ENCODE data around the gene CERS4.
"Not testable (repeated sequence)": the region's sequence is repeated elsewhere in the genome, so short reads cannot be mapped to it uniquely, and the experiment has no call there.

DNA sequence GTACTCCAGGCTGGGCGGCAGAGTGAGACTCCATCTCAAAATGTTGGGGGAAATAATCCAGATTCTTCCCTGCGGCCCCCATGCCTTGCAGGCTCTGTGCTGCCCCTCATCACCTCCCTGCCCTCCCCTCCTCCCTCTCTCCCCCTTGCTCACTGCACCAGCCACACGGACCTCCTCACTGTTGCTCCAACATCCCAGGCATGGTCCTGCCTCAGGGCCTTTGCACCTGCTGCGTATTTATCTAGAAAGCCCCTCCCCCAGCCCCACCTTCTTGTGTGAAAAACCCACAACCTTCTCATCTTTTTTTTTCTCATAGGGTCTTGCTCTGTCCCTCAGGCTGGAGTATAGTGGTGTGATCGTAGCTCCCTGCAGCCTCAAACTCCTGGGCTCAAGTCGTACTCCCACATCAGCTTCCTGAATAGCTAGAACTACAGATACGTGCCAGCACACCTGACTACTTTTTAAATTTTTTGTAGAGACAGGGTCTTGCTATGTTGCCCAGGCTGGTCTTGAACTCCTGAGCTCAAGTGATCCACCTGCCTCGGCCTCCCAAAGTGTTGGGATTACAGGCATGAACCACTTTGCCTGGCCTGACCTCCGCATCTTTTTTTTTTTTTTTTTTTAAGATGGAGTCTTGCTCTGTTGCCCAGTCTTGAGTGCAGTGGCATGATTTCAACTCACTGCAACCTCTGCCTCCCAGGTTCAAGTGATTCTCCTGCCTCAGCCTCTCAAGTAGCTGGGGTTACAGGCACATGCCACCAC lies 38.1 kb downstream of the CERS4 start:
- TF ChIP-seq, protein P1, sequence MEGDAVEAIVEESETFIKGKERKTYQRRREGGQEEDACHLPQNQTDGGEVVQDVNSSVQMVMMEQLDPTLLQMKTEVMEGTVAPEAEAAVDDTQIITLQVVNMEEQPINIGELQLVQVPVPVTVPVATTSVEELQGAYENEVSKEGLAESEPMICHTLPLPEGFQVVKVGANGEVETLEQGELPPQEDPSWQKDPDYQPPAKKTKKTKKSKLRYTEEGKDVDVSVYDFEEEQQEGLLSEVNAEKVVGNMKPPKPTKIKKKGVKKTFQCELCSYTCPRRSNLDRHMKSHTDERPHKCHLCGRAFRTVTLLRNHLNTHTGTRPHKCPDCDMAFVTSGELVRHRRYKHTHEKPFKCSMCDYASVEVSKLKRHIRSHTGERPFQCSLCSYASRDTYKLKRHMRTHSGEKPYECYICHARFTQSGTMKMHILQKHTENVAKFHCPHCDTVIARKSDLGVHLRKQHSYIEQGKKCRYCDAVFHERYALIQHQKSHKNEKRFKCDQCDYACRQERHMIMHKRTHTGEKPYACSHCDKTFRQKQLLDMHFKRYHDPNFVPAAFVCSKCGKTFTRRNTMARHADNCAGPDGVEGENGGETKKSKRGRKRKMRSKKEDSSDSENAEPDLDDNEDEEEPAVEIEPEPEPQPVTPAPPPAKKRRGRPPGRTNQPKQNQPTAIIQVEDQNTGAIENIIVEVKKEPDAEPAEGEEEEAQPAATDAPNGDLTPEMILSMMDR (IDR thresholded peaks at IDR 0.05; ENCODE audit: low read length): not testable (repeated sequence)
- not testable (repeated sequence) for TF ChIP-seq EZH2 (IDR thresholded peaks at IDR 0.05; ENCODE audit: borderline replicate concordance, low read length)
